ENCODE results near the gene CHMP4B.
"Not testable (repeated sequence)": the region's sequence is repeated elsewhere in the genome, so short reads cannot be mapped to it uniquely, and the experiment has no call there.

Gene CHMP4B

DNA sequence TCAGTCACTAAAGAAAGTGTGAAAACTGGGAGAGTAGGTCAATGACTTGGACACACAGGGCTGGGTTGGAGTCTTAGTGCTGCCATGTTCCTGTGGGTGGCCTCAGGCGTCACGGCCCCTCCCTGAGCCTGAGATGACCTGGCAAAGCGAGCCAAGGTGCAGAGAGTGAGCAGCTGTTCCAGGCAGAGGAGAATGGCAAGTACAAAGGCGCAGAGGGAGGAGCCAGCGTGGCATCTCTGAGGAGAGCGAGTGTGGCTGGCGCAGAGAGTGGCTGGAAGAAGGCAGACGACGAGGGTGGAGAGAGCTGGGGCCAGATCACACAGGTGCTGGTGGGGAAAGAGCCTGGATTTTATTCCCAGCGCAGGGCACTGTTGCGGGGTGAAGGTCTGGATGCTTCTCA, 20.6 kb upstream of the CHMP4B start:
- no peak for DNase-seq

DNA sequence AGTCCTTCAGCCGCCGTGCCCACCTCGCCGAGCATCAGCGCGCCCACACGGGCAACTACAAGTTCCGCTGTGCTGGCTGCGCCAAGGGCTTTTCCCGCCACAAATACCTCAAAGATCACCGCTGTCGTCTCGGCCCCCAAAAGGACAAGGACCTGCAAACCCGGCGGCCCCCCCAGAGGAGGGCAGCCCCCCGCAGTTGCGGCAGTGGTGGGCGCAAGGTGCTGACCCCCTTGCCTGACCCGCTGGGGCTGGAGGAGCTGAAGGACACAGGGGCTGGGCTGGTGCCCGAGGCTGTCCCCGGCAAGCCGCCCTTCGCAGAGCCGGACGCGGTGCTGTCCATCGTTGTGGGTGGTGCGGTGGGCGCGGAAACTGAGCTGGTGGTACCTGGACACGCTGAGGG, 20.1 kb upstream of the CHMP4B start:
- DNase-seq: no peak

GRCh38 chr20:33791540-33791939, 19.6 kb upstream of the CHMP4B start:
- no peak for DNase-seq

DNA sequence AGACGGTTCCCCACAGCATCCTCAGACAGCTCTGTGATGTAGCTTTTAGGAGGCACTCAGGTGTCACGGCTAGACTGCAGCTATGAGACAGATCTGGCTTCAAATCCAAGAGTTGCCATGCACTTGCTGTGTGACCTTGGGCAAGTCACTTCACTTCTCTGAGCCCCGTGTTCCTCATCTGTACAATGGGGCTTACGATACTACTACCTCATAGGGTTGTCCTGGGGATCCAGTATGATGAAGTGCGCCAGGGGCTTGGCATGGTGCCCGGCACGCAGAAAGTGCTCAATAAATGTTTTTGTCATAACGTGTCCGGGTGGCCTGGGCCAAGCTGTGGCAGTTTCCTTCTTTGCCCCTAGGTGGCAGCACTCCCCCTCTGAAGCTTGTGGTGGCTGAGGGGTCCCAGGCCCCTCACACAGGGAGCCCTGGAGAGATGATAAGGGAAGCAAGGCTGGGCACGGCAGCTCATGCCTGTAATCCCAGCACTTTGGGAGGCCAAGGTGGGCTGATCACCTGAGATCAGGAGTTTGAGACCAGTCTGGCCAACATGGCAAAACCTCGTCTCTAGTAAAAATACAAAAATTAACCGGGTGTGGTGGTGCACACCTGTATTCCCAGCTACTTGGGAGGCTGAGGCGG, 19.1 kb upstream of the CHMP4B start:
- peak; percentile 58 for DNase-seq

GRCh38 chr20:33792598-33792989, 18.6 kb upstream of the CHMP4B start:
- not testable (repeated sequence) for DNase-seq

DNA sequence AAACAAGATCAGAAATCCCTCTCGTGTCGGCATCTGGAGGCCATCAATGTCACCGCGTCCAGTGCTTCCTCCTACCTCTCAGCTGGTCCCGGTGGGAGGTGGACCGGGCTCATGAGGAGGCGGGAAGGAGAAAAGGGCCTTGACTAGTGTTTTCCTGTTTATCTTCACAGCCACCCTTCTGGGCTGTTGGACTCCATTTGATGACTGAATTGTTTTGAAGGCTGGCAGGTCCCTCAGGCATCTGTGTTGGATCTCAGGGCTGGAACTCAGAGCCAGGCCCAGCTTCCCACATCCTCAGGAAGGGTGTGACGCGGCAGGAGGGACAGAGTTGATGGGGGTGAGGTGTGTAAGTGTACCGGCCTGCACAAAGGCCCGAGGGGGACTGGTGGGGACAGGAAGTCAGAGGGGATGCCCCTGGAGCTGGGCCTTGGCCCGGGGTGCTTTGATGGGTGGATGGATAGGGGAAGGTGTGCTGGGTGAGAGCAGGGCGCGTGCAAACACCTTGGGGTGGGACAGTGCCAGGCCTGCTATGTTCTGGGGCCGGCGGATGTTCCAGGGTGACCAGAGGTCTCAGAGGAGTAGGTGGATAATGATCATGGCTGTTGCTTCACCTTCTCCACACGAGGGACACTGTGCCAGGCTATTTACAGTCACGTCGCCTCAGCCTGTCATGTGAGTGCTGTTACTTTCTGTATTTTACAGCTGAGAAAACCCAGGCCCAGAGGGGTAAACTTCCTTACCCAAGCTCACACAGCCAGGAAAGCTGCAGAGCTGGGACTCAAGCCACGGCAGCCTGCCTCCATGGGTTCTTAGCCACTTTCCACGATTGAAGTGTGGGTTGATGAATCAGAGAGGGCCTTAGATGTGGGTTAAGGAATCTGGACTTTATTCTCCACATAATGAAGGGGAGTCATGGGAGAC, 17.9 kb upstream of the CHMP4B start:
- DNase-seq: no peak

- no peak for DNase-seq
Observed at GRCh38 chr20:33796263-33796906, 14.8 kb upstream of the CHMP4B start.

- DNase-seq: no peak
Observed at GRCh38 chr20:33796907-33797544, 14.1 kb upstream of the CHMP4B start.

- DNase-seq: no peak
Observed at GRCh38 chr20:33798444-33798843, 12.7 kb upstream of the CHMP4B start.

DNA sequence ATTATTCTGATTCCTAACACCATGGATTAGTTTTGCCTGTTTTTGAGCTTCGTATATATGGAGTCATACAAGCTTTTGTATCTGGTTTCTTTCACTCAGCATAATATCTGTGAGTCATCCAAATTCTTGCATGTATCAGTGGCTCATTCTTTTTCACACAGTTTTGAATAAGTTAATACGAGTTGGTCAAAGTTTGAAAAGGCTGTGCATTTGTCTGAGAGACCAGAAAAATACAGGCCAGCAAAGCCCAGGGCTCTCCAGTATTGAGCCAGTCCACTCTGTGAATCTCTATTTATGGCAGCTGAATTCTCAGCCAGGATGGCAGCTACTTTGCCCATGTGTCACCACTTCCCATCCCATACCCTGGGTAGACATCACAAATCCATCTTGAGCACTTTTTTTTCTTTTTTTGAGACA, 7.2 kb upstream of the CHMP4B start:
- DNase-seq: no peak

DNA sequence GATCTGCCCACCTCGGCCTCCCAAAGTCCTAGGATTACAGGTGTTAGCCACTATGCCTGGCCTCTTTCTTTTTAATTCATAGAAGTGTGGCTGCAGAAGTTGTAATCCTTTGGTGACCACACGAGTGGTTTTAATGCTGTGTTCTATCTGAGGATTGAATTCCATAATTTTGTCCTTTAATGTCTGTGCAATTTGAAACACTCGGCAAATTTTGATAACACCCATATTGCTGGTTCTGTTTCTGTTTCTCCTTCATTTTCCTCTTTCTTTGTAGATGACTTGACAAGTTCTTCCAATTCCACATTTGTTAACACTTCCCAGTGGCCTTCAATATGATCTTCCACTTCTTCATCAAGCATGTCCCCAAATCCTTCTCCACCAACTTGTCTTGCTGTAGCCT, 2.8 kb upstream of the CHMP4B start:
- DNase-seq: no peak

- DNase-seq: no peak
Observed at GRCh38 chr20:33810259-33810658, 889 bp upstream of the CHMP4B start.

DNA sequence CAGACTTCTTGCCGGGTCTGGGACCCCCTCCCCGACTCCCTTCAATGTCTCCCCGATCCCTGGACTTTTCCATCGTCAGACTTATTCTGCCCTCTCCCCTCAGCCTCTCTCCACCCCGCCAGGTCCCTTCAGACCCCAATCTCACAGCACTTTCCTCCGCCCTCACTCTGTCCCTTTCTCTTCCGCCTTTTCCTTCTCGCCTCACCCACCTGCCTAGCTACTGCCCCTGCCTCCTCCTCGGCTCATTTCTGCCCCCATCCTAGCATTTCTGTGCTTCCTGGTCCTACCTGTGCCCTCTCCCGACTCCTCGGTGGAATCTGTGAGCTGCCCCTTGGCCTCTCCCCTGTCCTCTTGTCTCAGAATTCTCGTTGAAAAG, 616 bp downstream of the CHMP4B start:
- peak; percentile 6 for DNase-seq

DNA sequence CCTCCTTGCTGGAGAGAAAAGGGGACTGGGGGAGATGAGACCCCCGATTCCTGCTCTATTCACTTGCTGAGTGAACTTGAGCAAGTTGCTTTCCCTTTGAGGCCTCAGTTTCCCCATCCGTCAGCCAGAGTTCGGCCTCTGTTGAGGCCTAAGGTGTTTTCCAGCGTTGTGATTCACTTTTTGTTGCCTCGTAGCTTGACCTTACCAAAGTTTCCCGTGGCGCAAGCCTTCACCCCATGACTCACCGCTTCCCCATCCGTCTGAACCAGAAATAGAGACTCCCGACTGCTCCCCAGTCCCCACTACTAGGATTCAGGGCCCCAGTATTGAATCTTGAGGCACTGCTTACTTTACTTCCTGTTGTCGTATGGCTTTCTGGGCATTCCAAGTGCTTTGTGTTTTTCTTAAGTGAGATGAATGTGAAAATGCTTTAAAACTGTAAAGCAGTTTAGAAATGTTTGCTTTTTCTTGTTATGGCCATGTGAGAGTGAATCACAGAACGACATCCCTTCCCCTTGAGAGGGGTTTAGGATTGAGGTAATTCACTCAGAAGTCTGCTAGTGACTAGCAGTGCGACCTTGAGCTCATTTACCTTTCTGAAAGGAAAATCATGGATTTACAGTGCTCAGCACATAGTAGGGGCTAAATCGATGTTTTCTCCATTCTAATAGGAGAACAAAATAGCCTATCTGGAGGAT, 1.2 kb downstream of the CHMP4B start:
- peak; percentile 39 for DNase-seq

GRCh38 chr20:33812908-33813462, 1.8 kb downstream of the CHMP4B start:
- no peak for DNase-seq

- peak; percentile 15 for DNase-seq
Observed at GRCh38 chr20:33814238-33814712, 3.1 kb downstream of the CHMP4B start.

DNA sequence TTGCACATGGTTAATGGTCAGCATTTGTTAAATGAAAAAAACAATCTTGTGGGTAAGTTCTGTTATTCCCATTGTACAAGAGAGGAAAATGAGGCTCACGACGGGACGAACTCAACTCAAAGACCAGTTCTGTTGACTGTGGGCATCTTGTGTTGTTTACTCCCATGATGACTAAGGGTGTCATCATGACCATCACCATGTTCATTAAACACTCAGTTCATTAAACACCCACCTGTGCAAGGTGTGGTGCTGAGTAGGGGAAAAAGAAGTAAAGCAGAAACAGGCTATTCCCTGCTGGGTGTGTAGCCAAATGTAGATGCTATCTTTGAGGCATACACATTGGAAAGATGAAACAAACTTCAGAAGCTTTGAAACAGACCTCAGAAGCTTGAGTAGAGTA, 4.5 kb downstream of the CHMP4B start:
- no peak for DNase-seq

DNA sequence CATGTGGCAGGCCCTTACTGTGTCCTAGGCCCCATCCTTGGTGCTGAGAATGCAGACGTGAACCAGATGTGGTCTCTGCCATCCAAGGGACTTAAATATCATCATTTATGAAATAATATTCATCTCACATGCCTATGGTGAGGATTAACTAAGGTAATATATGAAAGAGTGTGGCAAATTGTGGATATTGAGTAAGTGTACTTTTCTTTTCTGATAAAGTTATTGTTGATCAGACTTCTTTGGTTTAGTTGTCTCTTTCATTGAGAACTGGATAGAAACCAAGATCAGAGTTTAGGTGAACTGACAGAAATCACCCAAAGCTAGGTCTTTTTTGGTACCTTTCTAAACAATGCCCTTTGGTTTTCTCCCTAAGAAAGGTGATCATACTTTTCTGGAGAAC, 5.0 kb downstream of the CHMP4B start:
- no peak for DNase-seq

DNA sequence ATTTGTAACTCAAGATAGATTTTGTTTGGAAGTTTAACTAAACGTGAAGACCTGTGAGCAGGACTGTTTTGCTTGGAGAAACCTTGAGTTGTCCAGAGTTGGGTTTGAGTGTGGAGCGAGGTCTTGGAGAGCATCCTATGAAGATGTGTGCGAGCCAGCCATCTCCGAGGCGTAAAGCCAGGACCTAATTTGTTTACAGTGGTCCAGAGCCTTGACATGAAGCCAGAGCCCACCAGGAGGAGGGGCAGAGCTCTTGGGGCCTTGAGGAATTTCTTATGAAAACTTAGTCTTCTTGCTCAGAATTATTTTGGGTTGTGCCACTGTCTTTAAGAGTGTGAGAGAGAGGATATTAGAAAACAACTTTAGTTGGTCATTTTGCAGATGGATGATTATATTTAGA, 6.3 kb downstream of the CHMP4B start:
- no peak for DNase-seq

DNA sequence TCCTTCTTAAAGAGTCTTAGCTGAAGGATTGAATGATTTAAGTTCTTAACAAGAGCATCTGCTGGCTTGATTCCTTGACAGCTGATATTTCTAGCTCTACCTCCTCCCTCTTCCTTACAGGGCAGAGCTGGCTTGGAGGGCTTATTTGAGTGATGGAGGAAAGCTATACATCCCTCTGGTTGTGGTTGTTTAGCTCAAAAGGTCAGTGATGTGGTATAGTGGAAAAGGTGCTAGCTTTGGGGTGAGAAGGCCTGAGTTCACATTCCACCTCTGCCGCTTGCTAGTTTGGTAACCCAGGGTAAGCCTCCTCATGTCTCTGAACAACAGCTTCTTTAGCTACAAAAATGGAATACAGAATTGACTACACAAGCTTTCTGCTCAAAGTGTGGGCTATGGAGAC, 8.3 kb downstream of the CHMP4B start:
- no peak for DNase-seq

DNA sequence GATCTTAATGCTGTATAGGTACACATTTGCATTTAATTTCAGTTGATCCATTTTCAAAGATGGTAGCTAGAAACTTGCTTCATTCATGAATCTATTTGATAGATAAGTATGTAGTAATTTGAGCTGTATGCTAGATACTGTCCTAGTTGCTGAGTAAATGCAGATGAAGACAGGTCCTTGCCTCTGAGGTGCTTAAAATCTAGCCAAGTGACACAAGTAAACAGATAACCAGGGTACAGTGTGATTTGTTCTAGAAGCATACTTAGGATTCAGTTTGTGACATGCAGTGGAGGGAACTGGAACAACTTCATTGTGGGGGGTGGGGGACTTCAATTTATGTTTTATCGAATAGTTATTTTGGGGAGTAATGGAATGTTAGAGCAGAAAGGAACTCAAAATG, 9.2 kb downstream of the CHMP4B start:
- no peak for DNase-seq

GRCh38 chr20:33821270-33821836, 10.2 kb downstream of the CHMP4B start:
- DNase-seq: no peak
